H9 (cell line): ENCODE measurements around the gene GATAD2B. TPM values are rescaled to one million over a fixed set of nuclear protein-coding genes. Genes with fewer than 3 reads are reported as not detected.
A peak's percentile ranks its signal among the peaks of the same experiment; 100 is the strongest.

ENCODE experiments used
- DNase-seq: peaks from one replicate; pipeline ENCODE4 v3.0.0-alpha.2; 2017
- H2AFZ ChIP-seq: one replicate; pipeline ENCODE4 v1.6.1; 2013; ENCODE audit warnings: mild to moderate bottlenecking, low read length, control low read depth, moderate library complexity
- H2AK5ac ChIP-seq: 2 replicates; pipeline ENCODE4 v1.6.1; 2013; ENCODE audit warnings: low read length, control low read depth, mixed read lengths; ENCODE audit not compliant: insufficient read length
- H2BK120ac ChIP-seq: one replicate; pipeline ENCODE4 v1.6.1; 2013; ENCODE audit warnings: low read depth, mild to moderate bottlenecking, low read length, control low read depth, inconsistent platforms; ENCODE audit not compliant: poor library complexity, severe bottlenecking
- H2BK12ac ChIP-seq: 2 replicates; pipeline ENCODE4 v1.6.1; 2013; ENCODE audit warnings: low read length, control low read depth, mixed read lengths, low read depth; ENCODE audit not compliant: insufficient read length
- H2BK15ac ChIP-seq: 2 replicates; pipeline ENCODE4 v1.6.1; 2013; ENCODE audit warnings: low read depth, low read length, control low read depth
- H2BK20ac ChIP-seq: one replicate; pipeline ENCODE4 v1.6.1; 2013; ENCODE audit warnings: low read depth, mild to moderate bottlenecking, low read length, control low read depth, inconsistent platforms; ENCODE audit not compliant: poor library complexity, severe bottlenecking
- H2BK5ac ChIP-seq: 2 replicates; pipeline ENCODE4 v1.6.1; 2013; ENCODE audit warnings: low read length, control low read depth, mixed read lengths; ENCODE audit not compliant: insufficient read length
- H3K14ac ChIP-seq: 2 replicates; pipeline ENCODE4 v1.6.1; 2013; ENCODE audit warnings: low read length, control low read depth; ENCODE audit not compliant: insufficient read depth
- H3K18ac ChIP-seq: 2 replicates; pipeline ENCODE4 v1.6.1; 2013; ENCODE audit warnings: low read depth, mild to moderate bottlenecking, mixed read lengths, low read length, control low read depth; ENCODE audit not compliant: insufficient read length
- H3K23ac ChIP-seq: 2 replicates; pipeline ENCODE4 v1.6.1; 2013; ENCODE audit warnings: low read length, control low read depth, mixed read lengths, low read depth; ENCODE audit not compliant: insufficient read length
- H3K23me2 ChIP-seq: 2 replicates; pipeline ENCODE4 v1.6.1; 2013; ENCODE audit warnings: low read depth, mild to moderate bottlenecking, mixed read lengths, low read length, control low read depth; ENCODE audit not compliant: insufficient read length, poor library complexity, severe bottlenecking
- H3K27ac ChIP-seq: 2 replicates; pipeline ENCODE4 v1.5.1; 2013; ENCODE audit warnings: low read length, control low read depth, mixed read lengths, low read depth; ENCODE audit not compliant: insufficient read length
- H3K27me3 ChIP-seq: 2 replicates; pipeline ENCODE4 v1.6.1; 2013; ENCODE audit warnings: low read length, control low read depth, inconsistent platforms; ENCODE audit not compliant: insufficient read depth
- H3K4ac ChIP-seq: 2 replicates; pipeline ENCODE4 v1.6.1; 2013; ENCODE audit warnings: low read depth, mild to moderate bottlenecking, control low read depth, inconsistent platforms, low read length, moderate library complexity
- H3K4me1 ChIP-seq: 2 replicates; pipeline ENCODE4 v1.6.1; 2013; ENCODE audit warnings: low read length, control low read depth, inconsistent platforms; ENCODE audit not compliant: insufficient read depth
- H3K4me2 ChIP-seq: 2 replicates; pipeline ENCODE4 v1.6.1; 2013; ENCODE audit warnings: low read length, control low read depth, mixed read lengths; ENCODE audit not compliant: insufficient read length, insufficient read depth
- H3K56ac ChIP-seq: 2 replicates; pipeline ENCODE4 v1.6.1; 2013; ENCODE audit warnings: low read depth, mild to moderate bottlenecking, mixed read lengths, low read length, control low read depth; ENCODE audit not compliant: insufficient read length
- H3K79me1 ChIP-seq: 2 replicates; pipeline ENCODE4 v1.6.1; 2013; ENCODE audit warnings: low read depth, mild to moderate bottlenecking, moderate library complexity, low read length, control low read depth, inconsistent platforms; ENCODE audit not compliant: insufficient read depth, poor library complexity, severe bottlenecking
- H3K79me2 ChIP-seq: 2 replicates; pipeline ENCODE4 v1.6.1; 2013; ENCODE audit warnings: low read length, control low read depth, inconsistent platforms; ENCODE audit not compliant: insufficient read depth
- H3K9ac ChIP-seq: 2 replicates; pipeline ENCODE4 v1.6.1; 2013; ENCODE audit warnings: low read length, control low read depth, mixed read lengths; ENCODE audit not compliant: insufficient read length; ENCODE audit errors: extremely low read depth
- H3K9me3 ChIP-seq: one replicate; pipeline ENCODE4 v1.6.1; 2013; ENCODE audit warnings: low read depth, low read length, inconsistent platforms; ENCODE audit not compliant: control insufficient read depth
- H3T11ph ChIP-seq: one replicate; pipeline ENCODE4 v1.6.1; 2013; ENCODE audit warnings: mild to moderate bottlenecking, low read length, control low read depth, inconsistent platforms
- H4K20me1 ChIP-seq: one replicate; pipeline ENCODE4 v1.6.1; 2013; ENCODE audit not compliant: control insufficient read depth, insufficient read length, insufficient read depth
- H4K5ac ChIP-seq: 2 replicates; pipeline ENCODE4 v1.6.1; 2013; ENCODE audit warnings: low read depth, mild to moderate bottlenecking, mixed read lengths, low read length, control low read depth; ENCODE audit not compliant: insufficient read length
- H4K8ac ChIP-seq: replicated peaks from 2 replicates; pipeline ENCODE4 v1.6.1; 2013; ENCODE audit warnings: low read length, control low read depth, mixed read lengths, low read depth; ENCODE audit not compliant: insufficient read length
- H4K91ac ChIP-seq: 2 replicates; pipeline ENCODE4 v1.6.1; 2013; ENCODE audit warnings: low read depth, mild to moderate bottlenecking, moderate library complexity, mixed read lengths, low read length, control low read depth; ENCODE audit not compliant: insufficient read length
- H3K27ac Mint-ChIP-seq, 3 experiments: 2 replicates in 2 of 3; 3 replicates in 1 of 3; pipeline ENCODE4 v1.8.0; 2020 to 2021; ENCODE audit warnings: mixed read lengths in 3 of 3, mild to moderate bottlenecking in 1 of 3, moderate library complexity in 1 of 3
- H3K27me3 Mint-ChIP-seq: 2 replicates; pipeline ENCODE4 v1.8.0; 2021; ENCODE audit warnings: low read depth, mild to moderate bottlenecking, moderate library complexity, mixed read lengths
- H3K36me3 Mint-ChIP-seq, 3 experiments: 2 replicates in 2 of 3; 3 replicates in 1 of 3; pipeline ENCODE4 v1.8.0; 2020 to 2021; ENCODE audit warnings: low read depth in 3 of 3, mixed read lengths in 3 of 3; ENCODE audit not compliant: insufficient read depth in 1 of 3
- H3K4me1 Mint-ChIP-seq, 2 experiments: 2 replicates each; pipeline ENCODE4 v1.8.0; 2020; ENCODE audit warnings: mixed read lengths in 2 of 2
- H3K4me3 Mint-ChIP-seq, 2 experiments: 2 replicates in 1 of 2; 3 replicates in 1 of 2; pipeline ENCODE4 v1.8.0; 2020 to 2021; ENCODE audit warnings: mild to moderate bottlenecking in 2 of 2, mixed read lengths in 2 of 2, moderate library complexity in 1 of 2
- H3K9me3 Mint-ChIP-seq, 2 experiments: 2 replicates in 1 of 2; 3 replicates in 1 of 2; pipeline ENCODE4 v1.8.0; 2020; ENCODE audit warnings: mild to moderate bottlenecking in 2 of 2, mixed read lengths in 2 of 2, moderate library complexity in 1 of 2
- CTCF ChIP-seq: fragments of 200-600 bp; sonication (generic); conservative IDR thresholded peaks from 3 replicates; pipeline ENCODE4 v1.8.0; 2021; ENCODE audit warnings: antibody characterized with exemption, mild to moderate bottlenecking
- WGBS: extraction: QIAGEN DNeasy Blood & Tissue Kit; methylation state at CpG from one replicate; pipeline ENCODE4 v1.1.7; 2013; ENCODE audit warnings: missing lambda C conversion rate, low lambda C conversion rate, mixed read lengths; ENCODE audit not compliant: insufficient read length; ENCODE audit errors: extremely low coverage; 5-methylcytosine and 5-hydroxymethylcytosine counted together
- total RNA-seq: library from RNA; stranded (reverse); gene quantifications from 2 replicates; pipeline ENCODE4 v1.2.1, GENCODE V29; 2021

Gene GATAD2B
- total RNA-seq, 1 experiment from 2014 or later: 44.1 TPM

GRCh38 chr1:153776845-153777370, 145.9 kb downstream of the GATAD2B start:
- peaks cover 32 to 34% of the 10 kb centered on the region in 2 experiments for H3K4me1 Mint-ChIP-seq
- H3K14ac ChIP-seq: no peak overlapping the region
- no peak overlapping the region for H3K27ac ChIP-seq
- no peak overlapping the region for H2AK5ac ChIP-seq
- no peak overlapping the region for H2BK20ac ChIP-seq
- H4K5ac ChIP-seq: no peak overlapping the region
- peaks cover 3% of the 10 kb centered on the region; the same call in 1 of the 2 replicates for H3K4me1 ChIP-seq
- no peak overlapping the region for H2BK120ac ChIP-seq
- H2BK15ac ChIP-seq: no peak overlapping the region
- no peak overlapping the region for H2AFZ ChIP-seq
- H2BK5ac ChIP-seq: no peak overlapping the region
- no CpG with 5 or more reads among the region's 10 CpGs for WGBS
- no peaks in the 10 kb centered on the region for H3K9me3 Mint-ChIP-seq
- no peak overlapping the region for H4K91ac ChIP-seq
- H3K56ac ChIP-seq: no peak overlapping the region
- no peak for DNase-seq
- H3K79me2 ChIP-seq: no peaks in the 10 kb centered on the region
- H3K4ac ChIP-seq: no peak overlapping the region
- H3K27me3 ChIP-seq: no peaks in the 10 kb centered on the region
- H4K20me1 ChIP-seq: no peaks in the 10 kb centered on the region
- no peak overlapping the region for H3K23ac ChIP-seq
- H3K79me1 ChIP-seq: no peaks in the 10 kb centered on the region
- H3K27ac Mint-ChIP-seq: peak overlapping the region in 1 of 3 experiments; percentile 46; a peak in 2 of 7 replicates
- H3K18ac ChIP-seq: no peak overlapping the region
- no peak overlapping the region for H3T11ph ChIP-seq
- H3K27me3 Mint-ChIP-seq: no peaks in the 10 kb centered on the region
- peaks cover 11 to 50% (median 41%) of the 10 kb centered on the region in 3 experiments; a peak in 6 of 7 replicates for H3K36me3 Mint-ChIP-seq
- peak overlapping the region; percentile 83 to 89 for H3K4me3 Mint-ChIP-seq
- no peak for TF ChIP-seq CTCF
- no peak overlapping the region for H3K9ac ChIP-seq
- H4K8ac ChIP-seq: no peak overlapping the region
- H3K9me3 ChIP-seq: no peaks in the 10 kb centered on the region
- H3K4me2 ChIP-seq: no peak overlapping the region
- peaks cover 10% of the 10 kb centered on the region for H3K23me2 ChIP-seq
- H2BK12ac ChIP-seq: no peak overlapping the region
